SU-DHL-6 (cell line): ENCODE data around the gene RBM15B.

ENCODE experiments used
- H2AFZ ChIP-seq: fragments of 200-600 bp; sonication (generic); 2 replicates; pipeline ENCODE4 v1.6.1; 2014; ENCODE audit warnings: low read depth, mild to moderate bottlenecking, moderate library complexity, mixed read lengths, antibody characterized with exemption, low read length; ENCODE audit not compliant: severe bottlenecking
- H3F3A ChIP-seq: fragments of 200-600 bp; shearing (Covaris generic); 2 replicates; pipeline ENCODE4 v1.6.0; 2016; ENCODE audit warnings: antibody characterized with exemption, mild to moderate bottlenecking; ENCODE audit not compliant: insufficient read depth
- H3K27ac ChIP-seq: fragments of 200-600 bp; sonication (generic); 2 replicates; pipeline ENCODE4 v1.5.1; 2016; ENCODE audit warnings: low read depth, mild to moderate bottlenecking, low read length, moderate library complexity, mixed read lengths
- H3K27me3 ChIP-seq: fragments of 200-600 bp; sonication (generic), shearing (Covaris generic); 2 replicates; pipeline ENCODE4 v1.6.0; 2014; ENCODE audit warnings: mild to moderate bottlenecking, low read length
- H3K36me3 ChIP-seq: fragments of 200-600 bp; sonication (generic); 2 replicates; pipeline ENCODE4 v1.6.1; 2014; ENCODE audit warnings: mild to moderate bottlenecking, low read length, mixed read lengths
- H3K4me2 ChIP-seq: fragments of 300-600, 200-600 bp; shearing (Covaris generic), sonication (generic); 2 replicates; pipeline ENCODE4 v1.6.0; 2014; ENCODE audit warnings: low read length, low read depth, mild to moderate bottlenecking; ENCODE audit not compliant: poor library complexity, severe bottlenecking
- H3K4me3 ChIP-seq: fragments of 200-600 bp; sonication (generic); 2 replicates; pipeline ENCODE4 v1.5.1; 2014; ENCODE audit warnings: antibody characterized with exemption, low read length, mild to moderate bottlenecking, mixed read lengths; ENCODE audit not compliant: insufficient read depth, poor library complexity, severe bottlenecking
- H3K79me2 ChIP-seq: fragments of 200-600 bp; sonication (generic); 2 replicates; pipeline ENCODE4 v1.6.1; 2014; ENCODE audit warnings: mild to moderate bottlenecking, low read length, moderate library complexity; ENCODE audit not compliant: insufficient read depth
- H3K9ac ChIP-seq: fragments of 200-600 bp; sonication (generic); 2 replicates; pipeline ENCODE4 v1.7.0; 2014; ENCODE audit warnings: mild to moderate bottlenecking, low read length
- H3K9me2 ChIP-seq: fragments of 200-600 bp; sonication (generic); replicated peaks from 2 replicates; pipeline ENCODE4 v1.6.1; 2014; ENCODE audit warnings: low read length; ENCODE audit not compliant: insufficient read depth
- H3K9me3 ChIP-seq: fragments of 200-600 bp; sonication (generic); 2 replicates; pipeline ENCODE4 v1.6.1; 2014; ENCODE audit warnings: low read length, mixed read lengths; ENCODE audit not compliant: insufficient read depth
- H4K20me1 ChIP-seq: fragments of 200-600 bp; sonication (generic); 2 replicates; pipeline ENCODE4 v1.6.1; 2014; ENCODE audit warnings: low read depth, mild to moderate bottlenecking, antibody characterized with exemption, low read length, moderate library complexity, mixed read lengths
- EZH2phosphoT487 ChIP-seq: fragments of 200-600 bp; sonication (generic), shearing (Covaris generic); conservative IDR thresholded peaks from 2 replicates; pipeline ENCODE4 v1.6.1; 2018; ENCODE audit warnings: mild to moderate bottlenecking, antibody characterized with exemption, low read length, moderate library complexity, mixed read lengths
- TF ChIP-seq, protein P1 (sequence below): fragments of 200-600 bp; sonication (generic); IDR thresholded peaks from one replicate; pipeline ENCODE4 v1.5.1; 2017; ENCODE audit warnings: antibody characterized with exemption, mild to moderate bottlenecking, low read length, moderate library complexity; ENCODE audit not compliant: insufficient read depth, poor library complexity, severe bottlenecking

RBM15B gene

DNA sequence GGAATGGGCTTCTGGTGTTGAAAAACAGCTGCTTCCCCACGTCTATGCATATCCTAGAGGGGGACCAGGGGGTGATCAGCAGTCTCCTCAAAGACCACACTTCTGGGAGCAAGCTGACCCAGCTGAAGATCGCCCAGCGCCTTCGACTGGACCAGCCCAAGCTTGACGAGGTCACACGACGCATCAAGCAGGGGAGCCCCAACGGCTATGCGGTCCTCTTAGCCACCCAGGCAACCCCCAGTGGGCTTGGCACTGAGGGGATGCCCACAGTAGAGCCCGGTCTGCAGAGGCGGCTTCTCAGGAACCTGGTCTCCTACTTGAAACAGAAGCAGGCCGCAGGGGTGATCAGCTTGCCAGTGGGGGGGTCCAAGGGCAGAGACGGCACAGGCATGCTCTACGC is 2.5 kb downstream of the RBM15B start:
- no peak overlapping the region for H3K4me2 ChIP-seq
- H3K36me3 ChIP-seq: no peaks in the 10 kb centered on the region; the same call in 1 of the 2 replicates
- H3K79me2 ChIP-seq: peaks cover 40% of the 10 kb centered on the region
- no peaks in the 10 kb centered on the region for H3K27me3 ChIP-seq
- no peaks in the 10 kb centered on the region for H3K9me3 ChIP-seq
- no peaks in the 10 kb centered on the region for H3K9me2 ChIP-seq
- TF ChIP-seq EZH2phosphoT487: no peak
- TF ChIP-seq, protein P1, sequence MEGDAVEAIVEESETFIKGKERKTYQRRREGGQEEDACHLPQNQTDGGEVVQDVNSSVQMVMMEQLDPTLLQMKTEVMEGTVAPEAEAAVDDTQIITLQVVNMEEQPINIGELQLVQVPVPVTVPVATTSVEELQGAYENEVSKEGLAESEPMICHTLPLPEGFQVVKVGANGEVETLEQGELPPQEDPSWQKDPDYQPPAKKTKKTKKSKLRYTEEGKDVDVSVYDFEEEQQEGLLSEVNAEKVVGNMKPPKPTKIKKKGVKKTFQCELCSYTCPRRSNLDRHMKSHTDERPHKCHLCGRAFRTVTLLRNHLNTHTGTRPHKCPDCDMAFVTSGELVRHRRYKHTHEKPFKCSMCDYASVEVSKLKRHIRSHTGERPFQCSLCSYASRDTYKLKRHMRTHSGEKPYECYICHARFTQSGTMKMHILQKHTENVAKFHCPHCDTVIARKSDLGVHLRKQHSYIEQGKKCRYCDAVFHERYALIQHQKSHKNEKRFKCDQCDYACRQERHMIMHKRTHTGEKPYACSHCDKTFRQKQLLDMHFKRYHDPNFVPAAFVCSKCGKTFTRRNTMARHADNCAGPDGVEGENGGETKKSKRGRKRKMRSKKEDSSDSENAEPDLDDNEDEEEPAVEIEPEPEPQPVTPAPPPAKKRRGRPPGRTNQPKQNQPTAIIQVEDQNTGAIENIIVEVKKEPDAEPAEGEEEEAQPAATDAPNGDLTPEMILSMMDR: no peak
- H3F3A ChIP-seq: peaks cover 32% of the 10 kb centered on the region
- no peak overlapping the region for H3K9ac ChIP-seq
- H3K4me3 ChIP-seq: no peak overlapping the region
- H2AFZ ChIP-seq: no peak overlapping the region
- H4K20me1 ChIP-seq: no peaks in the 10 kb centered on the region; the same call in 1 of the 2 replicates
- H3K27ac ChIP-seq: no peak overlapping the region

DNA sequence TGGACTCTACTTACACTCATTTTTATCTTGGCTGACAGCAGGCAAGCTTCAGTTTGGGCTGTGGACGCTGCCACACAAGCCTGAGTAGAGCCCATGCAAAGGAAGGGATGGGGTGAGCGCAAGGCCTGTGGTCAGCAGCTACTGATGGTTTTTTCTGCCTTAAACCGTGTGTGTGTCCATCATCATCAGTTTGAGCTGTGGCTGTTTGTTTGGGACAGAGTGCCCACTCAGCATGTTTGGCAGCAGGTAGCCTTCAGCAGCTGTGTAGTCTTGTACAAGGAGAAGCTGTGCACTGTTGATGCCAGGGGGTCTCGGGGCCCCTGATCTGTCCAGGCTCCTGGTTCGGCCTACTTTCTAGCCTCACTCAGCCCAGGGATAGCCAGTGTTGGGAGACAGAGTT is 3.5 kb downstream of the RBM15B start:
- H3K27ac ChIP-seq: no peak overlapping the region
- no peaks in the 10 kb centered on the region for H3K9me2 ChIP-seq
- no peaks in the 10 kb centered on the region; the same call in 1 of the 2 replicates for H3K36me3 ChIP-seq
- no peak overlapping the region for H3K4me2 ChIP-seq
- no peak overlapping the region for H3K9ac ChIP-seq
- H3K4me3 ChIP-seq: no peak overlapping the region
- H3K27me3 ChIP-seq: no peaks in the 10 kb centered on the region
- no peaks in the 10 kb centered on the region; the same call in 1 of the 2 replicates for H4K20me1 ChIP-seq
- H3K9me3 ChIP-seq: no peaks in the 10 kb centered on the region
- no peak overlapping the region for H2AFZ ChIP-seq
- H3K79me2 ChIP-seq: peaks cover 40% of the 10 kb centered on the region
- H3F3A ChIP-seq: peaks cover 23% of the 10 kb centered on the region
- TF ChIP-seq, protein P1: no peak
- TF ChIP-seq EZH2phosphoT487: no peak

DNA sequence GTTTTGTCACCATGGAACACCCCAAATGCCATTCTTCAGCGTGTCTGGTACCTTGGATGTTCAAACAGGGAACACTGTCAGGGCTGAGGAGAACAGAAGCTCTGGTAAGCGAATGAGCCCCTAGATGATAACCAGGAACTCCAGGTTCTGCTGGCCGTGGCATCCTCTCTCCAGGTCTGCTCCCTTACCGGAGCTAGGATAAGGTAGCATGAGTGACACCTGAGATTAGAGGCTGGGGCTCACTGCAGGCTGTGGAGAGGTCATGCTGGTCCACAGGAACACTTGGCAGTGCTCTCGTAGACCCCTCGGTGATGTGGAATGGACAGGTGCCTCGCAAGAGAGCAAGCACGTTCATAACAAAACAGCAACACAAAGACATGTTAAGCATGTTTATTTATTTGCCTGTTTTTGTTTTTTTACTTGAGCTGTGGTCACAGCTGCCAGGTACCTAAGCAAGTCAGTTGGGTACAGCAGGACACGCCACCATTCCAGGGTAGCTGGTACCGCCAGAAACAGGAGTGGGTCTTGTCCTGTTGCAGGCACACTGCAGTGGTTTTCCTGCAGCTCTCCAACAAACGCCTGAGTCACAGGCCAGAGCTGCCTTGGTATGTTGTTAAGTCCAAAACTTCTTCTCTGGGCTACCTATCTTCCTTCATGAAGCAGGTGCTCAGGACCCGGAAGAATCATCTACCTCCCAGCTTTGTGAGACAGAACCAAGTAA is 4.6 kb downstream of the RBM15B start:
- Histone ChIP-seq H3K27ac (no peak overlapping the region), H3K36me3 (no peaks in the 10 kb centered on the region; the same call in 1 of the 2 replicates), H3K4me2 (no peak overlapping the region), H3F3A (peaks cover 12% of the 10 kb centered on the region), H3K9me2 (no peaks in the 10 kb centered on the region), H2AFZ (no peak overlapping the region), H3K9ac (no peak overlapping the region), H3K9me3 (no peaks in the 10 kb centered on the region), H4K20me1 (no peaks in the 10 kb centered on the region; the same call in 1 of the 2 replicates), H3K27me3 (no peaks in the 10 kb centered on the region), H3K4me3 (no peak overlapping the region), H3K79me2 (peaks cover 40% of the 10 kb centered on the region)
- TF ChIP-seq, protein P1: no peak
- no peak for TF ChIP-seq EZH2phosphoT487
